ENCODE measurements around the gene RPLP2.
A peak's percentile ranks its signal among the peaks of the same experiment; 100 is the strongest.

The RPLP2 gene

DNA sequence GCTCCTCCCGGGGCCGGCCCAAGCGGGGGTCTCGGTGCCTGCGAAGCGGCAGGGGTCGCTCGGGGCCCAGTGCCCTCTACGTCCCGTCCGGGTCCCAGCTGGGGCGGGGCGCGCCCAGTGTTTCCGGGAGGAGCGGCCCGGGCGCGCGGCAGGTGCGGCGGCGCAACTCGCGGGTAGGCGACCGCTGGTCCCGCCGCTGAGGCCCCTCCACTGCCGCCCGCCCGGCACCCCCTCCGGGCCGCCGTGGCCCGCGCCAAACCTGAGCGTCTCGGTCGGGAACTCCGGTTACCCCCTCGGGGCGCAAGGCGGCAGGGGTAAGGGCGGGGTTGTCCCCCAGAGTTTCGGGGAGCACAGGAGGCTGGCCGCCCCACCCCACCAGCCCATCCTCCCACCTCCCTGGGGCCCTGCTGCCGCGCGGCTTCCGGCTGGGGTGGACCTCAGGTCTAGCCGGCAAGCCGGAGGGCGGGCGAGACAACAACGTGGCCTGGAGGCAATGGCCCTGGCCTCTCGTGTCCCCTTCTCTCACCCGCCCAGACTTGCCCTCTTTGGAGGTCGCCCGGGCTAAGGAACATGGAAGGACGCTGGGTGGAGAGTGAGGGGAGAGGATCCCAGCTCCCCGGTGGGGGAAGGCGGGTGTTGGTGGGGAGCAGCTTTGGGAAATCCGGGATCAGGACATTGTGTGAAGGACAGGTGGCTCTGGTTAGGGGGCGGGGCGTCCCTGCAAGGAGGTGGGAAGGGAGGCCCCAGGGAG, 17.6 kb downstream of the RPLP2 start:
- peak overlapping the region; percentile 37 to 70 for H3K27ac ChIP-seq

DNA sequence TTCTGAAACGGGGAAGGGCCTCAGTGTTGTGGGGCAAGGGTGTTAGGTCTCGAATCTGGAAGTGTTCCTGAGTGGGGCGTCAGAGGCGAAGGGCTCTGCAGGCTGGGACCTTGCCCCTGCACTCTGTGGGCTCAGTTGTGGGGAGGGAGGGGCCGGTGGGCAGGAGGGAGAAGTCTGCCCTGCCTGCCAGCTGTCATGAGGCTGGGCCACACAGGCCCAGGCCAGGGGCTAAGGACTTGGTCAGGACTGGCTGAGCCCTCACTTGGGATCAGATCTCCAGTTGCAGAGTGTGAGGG, 18.1 kb downstream of the RPLP2 start, which contains the start of gene CRACR2B:
Gene CRACR2B, plus strand, starts transcription at position 23 of the 296 bp plus-strand sequence. CDS start 689 bp downstream, outside the sequence.
- TF ChIP-seq, protein P1, sequence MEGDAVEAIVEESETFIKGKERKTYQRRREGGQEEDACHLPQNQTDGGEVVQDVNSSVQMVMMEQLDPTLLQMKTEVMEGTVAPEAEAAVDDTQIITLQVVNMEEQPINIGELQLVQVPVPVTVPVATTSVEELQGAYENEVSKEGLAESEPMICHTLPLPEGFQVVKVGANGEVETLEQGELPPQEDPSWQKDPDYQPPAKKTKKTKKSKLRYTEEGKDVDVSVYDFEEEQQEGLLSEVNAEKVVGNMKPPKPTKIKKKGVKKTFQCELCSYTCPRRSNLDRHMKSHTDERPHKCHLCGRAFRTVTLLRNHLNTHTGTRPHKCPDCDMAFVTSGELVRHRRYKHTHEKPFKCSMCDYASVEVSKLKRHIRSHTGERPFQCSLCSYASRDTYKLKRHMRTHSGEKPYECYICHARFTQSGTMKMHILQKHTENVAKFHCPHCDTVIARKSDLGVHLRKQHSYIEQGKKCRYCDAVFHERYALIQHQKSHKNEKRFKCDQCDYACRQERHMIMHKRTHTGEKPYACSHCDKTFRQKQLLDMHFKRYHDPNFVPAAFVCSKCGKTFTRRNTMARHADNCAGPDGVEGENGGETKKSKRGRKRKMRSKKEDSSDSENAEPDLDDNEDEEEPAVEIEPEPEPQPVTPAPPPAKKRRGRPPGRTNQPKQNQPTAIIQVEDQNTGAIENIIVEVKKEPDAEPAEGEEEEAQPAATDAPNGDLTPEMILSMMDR (IDR thresholded peaks at IDR 0.05) = no peak
- DNase-seq (ENCODE audit: low spot score) = no peak
- Histone ChIP-seq H3K4me3 (peak within 1 kb of the TSS; percentile 69), H3K27ac (peak within 1 kb of the TSS; percentile 37 to 70)

More for the DNA sequence above, 17.6 kb downstream of the RPLP2 start:
- H3K4me3 ChIP-seq = peak overlapping the region; percentile 64
- DNase-seq (ENCODE audit: low spot score) = no peak
- TF ChIP-seq, protein P1 (IDR thresholded peaks at IDR 0.05) = no peak

- TF ChIP-seq, protein P1 (IDR thresholded peaks at IDR 0.05) = no peak
- no peak for DNase-seq (ENCODE audit: low spot score)
- Histone ChIP-seq H3K4me3 (peak overlapping the region; percentile 69), H3K27ac (peak overlapping the region in 1 of 2 donors; percentile 70)
These were observed 18.9 kb downstream of the RPLP2 start for GRCh38 chr11:828506-829175.

DNA sequence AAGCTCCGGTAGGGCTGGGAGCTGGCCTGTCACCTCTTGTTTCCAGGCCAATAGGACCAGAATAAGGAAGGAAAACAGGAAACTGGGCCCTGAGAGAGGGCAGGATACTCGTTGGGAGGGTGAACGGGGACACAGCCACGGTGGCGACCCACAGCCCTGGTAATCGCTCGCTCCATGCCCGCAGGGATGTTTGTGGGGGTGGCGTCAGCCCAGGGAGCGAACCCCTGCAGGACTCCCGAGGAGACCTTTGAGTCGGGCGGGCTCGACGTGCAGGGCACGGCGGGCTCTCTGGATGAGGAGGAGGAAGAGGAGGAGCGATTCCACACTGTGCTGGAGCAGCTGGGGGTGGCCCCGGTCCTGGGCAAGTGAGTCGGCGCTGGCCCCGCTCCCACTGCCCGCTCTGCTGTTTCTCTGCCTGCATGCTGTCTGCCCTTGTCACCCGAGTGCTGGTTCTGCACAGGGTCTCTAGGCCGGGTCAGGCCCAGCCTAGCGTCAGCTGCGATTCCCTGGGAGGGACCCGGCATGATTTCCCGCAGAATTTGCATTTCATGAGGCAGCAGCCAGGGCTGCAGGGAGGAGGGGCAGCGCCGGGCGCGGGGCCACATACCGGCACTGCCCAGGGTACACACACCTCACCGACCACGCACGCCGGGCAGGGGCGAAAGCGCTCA, 19.5 kb downstream of the RPLP2 start:
- Histone ChIP-seq H3K4me3 (peak overlapping the region; percentile 69), H3K27ac (peak overlapping the region in 1 of 2 donors; percentile 70)
- TF ChIP-seq, protein P1 (IDR thresholded peaks at IDR 0.05) = no peak
- no peak for DNase-seq (ENCODE audit: low spot score)

DNA sequence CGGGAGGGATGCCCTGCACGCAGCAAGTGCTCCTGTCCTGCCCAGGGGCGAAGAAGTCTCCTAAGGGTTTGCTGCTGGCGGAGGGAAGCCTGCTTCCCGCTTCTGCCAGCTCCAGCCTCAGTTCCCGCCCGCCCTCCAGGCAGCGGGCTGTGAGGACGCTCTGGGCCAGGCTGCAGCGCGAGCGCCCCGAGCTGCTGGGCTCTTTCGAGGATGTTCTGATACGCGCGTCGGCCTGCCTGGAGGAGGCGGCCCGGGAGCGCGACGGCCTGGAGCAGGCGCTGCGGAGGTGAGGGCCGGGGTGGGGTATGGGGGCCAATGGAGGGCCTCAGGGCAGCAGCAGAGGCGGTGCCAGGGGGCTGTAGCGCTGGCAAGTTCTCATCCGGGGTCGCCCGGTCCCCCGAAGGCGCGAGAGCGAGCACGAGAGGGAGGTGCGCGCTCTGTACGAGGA, 20.1 kb downstream of the RPLP2 start:
- TF ChIP-seq, protein P1 (IDR thresholded peaks at IDR 0.05) = no peak
- H3K4me3 ChIP-seq = peak overlapping the region; percentile 69
- DNase-seq (ENCODE audit: low spot score) = no peak
- H3K27ac ChIP-seq = peak overlapping the region in 1 of 2 donors; percentile 49

DNA sequence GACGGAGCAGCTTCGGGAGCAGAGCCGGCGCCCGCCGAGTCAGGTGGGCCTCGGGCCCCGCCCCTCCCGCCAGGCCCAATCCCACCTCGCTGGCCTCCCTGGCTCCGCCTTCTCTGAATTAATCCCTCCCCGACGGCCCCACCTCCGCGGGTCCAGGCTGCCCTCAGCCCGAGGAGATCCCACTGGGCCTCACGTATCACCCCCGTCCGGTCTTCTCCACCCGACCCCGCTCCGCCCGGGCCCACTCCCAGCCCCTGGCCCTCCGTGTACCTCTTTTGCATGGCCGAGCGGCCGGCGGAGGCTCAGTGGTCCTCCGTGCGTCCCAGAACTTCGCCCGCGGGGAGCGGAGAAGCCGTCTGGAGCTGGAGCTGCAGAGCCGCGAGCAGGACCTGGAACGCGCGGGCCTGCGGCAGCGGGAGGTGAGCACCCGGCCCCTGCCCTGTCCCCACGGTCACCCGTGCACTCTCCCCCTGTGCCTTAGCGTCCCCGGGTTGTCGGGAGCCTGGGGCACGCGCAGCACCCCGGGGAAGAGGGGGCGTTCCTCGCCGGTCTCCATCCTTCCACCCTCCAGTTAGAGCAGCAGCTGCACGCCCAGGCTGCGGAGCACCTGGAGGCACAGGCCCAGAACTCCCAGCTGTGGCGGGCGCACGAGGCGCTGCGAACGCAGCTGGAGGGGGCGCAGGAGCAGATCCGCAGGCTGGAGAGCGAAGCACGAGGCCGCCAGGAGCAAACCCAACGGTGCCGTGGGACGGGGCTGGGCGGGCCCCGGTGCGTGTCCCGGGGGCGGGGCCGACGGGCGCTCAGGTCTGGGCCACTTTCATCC, 20.7 kb downstream of the RPLP2 start:
- no peak for DNase-seq (ENCODE audit: low spot score)
- TF ChIP-seq, protein P1 (IDR thresholded peaks at IDR 0.05) = no peak
- Histone ChIP-seq H3K27ac (peak overlapping the region in 1 of 2 donors; percentile 49), H3K4me3 (peak overlapping the region; percentile 69)

Measured in coronary artery (tissue), 2 donors.